ENCODE data around the gene CPEB1. TPM values are rescaled to one million over a fixed set of nuclear protein-coding genes. Genes with fewer than 3 reads are reported as not detected.
A peak's percentile ranks its signal among the peaks of the same experiment; 100 is the strongest.
"Not testable (repeated sequence)": the region's sequence is repeated elsewhere in the genome, so short reads cannot be mapped to it uniquely, and the experiment has no call there.

Gene CPEB1
- total RNA-seq, 1 donor from 2014 or later, result 0.35 TPM

GRCh38 chr15:82650046-82650670 is 3.0 kb upstream of the CPEB1 start:
- no peak for TF ChIP-seq CTCF (conservative IDR thresholded peaks at IDR 0.05; ENCODE audit: low read depth, low read length)
- no peak overlapping the region for H3K4me3 ChIP-seq (ENCODE audit: low read depth, low read length)
- DNase-seq (ENCODE audit: low read depth), result no peak

- DNase-seq (ENCODE audit: low read depth), result no peak
- H3K4me3 ChIP-seq (ENCODE audit: low read depth, low read length), result no peak overlapping the region
- TF ChIP-seq CTCF (conservative IDR thresholded peaks at IDR 0.05; ENCODE audit: low read depth, low read length), result no peak
Measured at GRCh38 chr15:82649226-82649999, 2.2 kb upstream of the CPEB1 start.

- peak overlapping the region; percentile 50 for H3K4me3 ChIP-seq (ENCODE audit: low read depth, low read length)
- no peak for TF ChIP-seq CTCF (conservative IDR thresholded peaks at IDR 0.05; ENCODE audit: low read depth, low read length)
- no peak for DNase-seq (ENCODE audit: low read depth)
Measured at GRCh38 chr15:82648257-82649103, 1.3 kb upstream of the CPEB1 start.

GRCh38 chr15:82647835-82648256 is 683 bp upstream of the CPEB1 start:
- DNase-seq (ENCODE audit: low read depth), result no peak
- peak overlapping the region; percentile 50 for H3K4me3 ChIP-seq (ENCODE audit: low read depth, low read length)
- no peak for TF ChIP-seq CTCF (conservative IDR thresholded peaks at IDR 0.05; ENCODE audit: low read depth, low read length)

- H3K4me3 ChIP-seq (ENCODE audit: low read depth, low read length), result peak overlapping the region; percentile 50
- DNase-seq (ENCODE audit: low read depth), result no peak
- no peak for TF ChIP-seq CTCF (conservative IDR thresholded peaks at IDR 0.05; ENCODE audit: low read depth, low read length)
Measured at GRCh38 chr15:82646250-82647044, 716 bp downstream of the CPEB1 start.

GRCh38 chr15:82644967-82645852 is 2.0 kb downstream of the CPEB1 start:
- H3K4me3 ChIP-seq (ENCODE audit: low read depth, low read length); DNase-seq (ENCODE audit: low read depth): not testable (repeated sequence)

All from epithelial cell of proximal tubule (primary cell).